HG03520 (cell line): Measurements from ENCODE around the gene BBOF1.

Experiments
- ATAC-seq: cut with Tn5 transposase; IDR thresholded peaks from one replicate; pipeline ENCODE4 v1.9.1; 2021; ENCODE audit warnings: mild to moderate bottlenecking, moderate library complexity; ENCODE audit not compliant: unreplicated experiment

The BBOF1 gene

DNA sequence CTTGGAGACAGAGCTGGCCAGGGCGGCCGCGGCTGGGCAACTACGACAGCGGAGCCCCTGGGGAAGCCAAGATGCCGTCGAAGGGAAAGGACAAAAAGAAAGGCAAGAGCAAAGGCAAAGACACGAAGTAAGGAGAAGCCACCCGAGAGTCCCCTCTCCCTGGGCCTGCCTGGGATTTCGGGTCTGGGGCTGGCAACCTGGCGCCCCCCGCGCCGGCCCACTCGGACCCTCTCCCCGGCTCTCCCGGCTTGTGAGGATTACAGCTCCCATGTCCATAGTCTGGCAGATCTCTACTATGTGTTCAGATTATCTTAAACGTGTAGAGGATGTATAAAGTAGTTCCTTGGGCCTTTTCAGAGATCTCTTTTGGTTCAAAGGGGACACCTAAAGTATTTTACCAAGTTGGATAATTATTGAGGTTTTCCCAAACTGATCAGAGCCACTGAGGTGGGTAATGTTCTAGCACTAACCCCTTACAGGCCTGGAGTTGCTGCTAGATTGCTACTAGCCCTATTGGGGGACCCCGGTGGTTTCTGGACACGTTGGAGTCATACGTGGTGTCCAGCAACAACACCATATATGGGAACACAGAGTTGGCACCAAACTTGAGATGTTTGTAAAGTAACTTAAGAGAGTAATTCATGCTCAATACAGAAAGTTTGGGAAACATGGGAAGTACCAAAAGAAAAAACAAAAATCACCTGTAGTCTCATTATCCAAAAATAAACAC lies 424 bp downstream of the BBOF1 start:
- ATAC-seq, result peak; percentile 15

- no peak for ATAC-seq
These were observed 3.2 kb downstream of the BBOF1 start for GRCh38 chr14:74022346-74022745.

DNA sequence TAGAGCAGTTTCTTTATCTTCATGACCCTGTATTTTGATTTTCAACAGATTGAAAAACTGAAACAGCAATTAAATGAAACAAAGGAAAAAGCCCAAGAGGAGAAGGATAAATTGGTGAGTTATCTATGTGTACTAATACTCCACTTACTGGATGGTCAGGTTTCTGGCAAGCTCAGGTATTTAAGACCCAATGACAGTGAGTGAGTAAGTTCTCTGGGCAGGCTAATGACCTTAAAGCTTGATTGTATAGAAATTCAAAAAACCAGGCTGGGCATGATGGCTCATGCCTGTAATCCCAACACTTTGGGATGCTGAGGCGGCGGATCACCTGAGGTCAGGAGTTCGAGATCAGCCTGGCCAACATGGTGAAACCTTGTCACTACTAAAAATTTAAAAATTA lies 10.0 kb downstream of the BBOF1 start:
- no peak for ATAC-seq

- ATAC-seq, result no peak
These were observed 15.4 kb downstream of the BBOF1 start for GRCh38 chr14:74034572-74034971.

DNA sequence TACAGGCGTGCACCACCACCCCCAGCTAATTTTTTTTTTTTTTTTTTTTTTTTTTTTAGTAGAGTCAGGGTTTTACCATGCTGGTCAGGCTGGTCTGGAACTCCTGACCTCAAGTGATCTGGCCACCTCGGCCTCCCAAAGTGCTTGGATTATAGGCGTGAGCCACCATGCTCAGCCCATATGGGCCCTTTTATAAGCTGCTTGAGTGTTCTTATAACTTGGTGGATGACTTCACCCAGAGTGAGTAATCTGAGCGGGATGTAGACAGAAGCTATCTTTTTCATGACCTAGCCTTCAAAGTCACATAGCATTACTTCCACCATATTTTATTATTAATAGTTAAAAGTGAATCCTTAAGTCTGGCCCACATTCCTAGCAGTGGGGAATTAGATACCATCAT lies 16.4 kb downstream of the BBOF1 start:
- ATAC-seq, result no peak

GRCh38 chr14:74038020-74038859 lies 19.1 kb downstream of the BBOF1 start:
- no peak for ATAC-seq

DNA sequence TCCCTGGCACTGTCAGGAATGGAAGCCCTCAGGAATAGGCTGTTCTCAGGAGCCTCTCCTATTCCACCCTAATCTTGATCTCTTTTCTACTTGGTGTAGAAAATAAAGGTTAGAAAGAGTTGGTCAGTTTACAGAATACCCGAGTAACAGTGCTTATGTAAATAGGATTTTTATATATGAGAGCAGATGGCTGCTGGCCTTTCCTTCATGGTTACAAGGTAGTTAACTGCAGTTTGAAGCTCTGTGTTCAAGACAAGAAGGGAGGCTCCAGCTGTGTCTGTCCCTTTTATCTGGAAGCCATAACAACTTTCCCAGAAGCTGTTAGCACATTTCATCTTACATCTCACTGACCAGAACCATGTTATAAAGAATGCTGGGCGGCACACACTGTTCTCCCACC lies 23.1 kb downstream of the BBOF1 start:
- no peak for ATAC-seq

GRCh38 chr14:74045522-74045921 lies 26.4 kb downstream of the BBOF1 start:
- no peak for ATAC-seq

DNA sequence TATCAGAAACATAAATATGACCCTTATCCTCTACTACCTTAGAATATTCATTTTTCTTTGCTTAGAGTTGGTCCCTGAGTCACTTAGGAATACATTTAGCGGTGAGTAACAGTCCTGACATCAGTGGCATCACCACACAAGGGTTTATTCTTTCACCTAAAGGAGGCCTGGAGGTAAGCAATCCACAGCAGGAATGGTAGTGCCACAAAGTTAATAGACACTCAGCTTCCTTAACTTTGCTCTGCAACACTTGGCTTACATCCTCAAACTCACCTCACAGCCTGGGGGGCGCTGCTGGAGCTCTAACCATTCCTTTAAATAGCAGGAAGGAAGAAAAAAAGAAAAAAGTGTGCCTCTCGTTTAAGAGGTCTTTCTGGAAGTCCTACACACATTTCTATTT lies 29.1 kb downstream of the BBOF1 start:
- ATAC-seq, result no peak

GRCh38 chr14:74049876-74050495 lies 30.8 kb downstream of the BBOF1 start:
- ATAC-seq, result no peak

DNA sequence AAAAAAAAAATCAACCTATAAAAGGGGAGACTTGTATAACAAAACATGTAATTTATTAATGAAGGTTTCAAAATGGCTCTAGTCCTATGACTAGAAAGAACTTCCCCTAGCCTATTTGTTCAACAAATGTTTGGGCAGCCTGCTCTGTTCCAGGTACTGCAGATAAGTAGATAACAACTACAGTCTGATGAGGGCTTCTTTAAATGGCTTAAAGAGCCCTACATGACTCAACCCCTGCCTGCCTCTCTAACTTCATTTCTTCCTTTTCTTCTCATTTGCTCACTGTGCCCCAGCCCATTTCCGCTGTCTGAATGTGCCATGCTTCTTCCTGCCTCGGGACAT lies 43.6 kb downstream of the BBOF1 start:
- ATAC-seq, result no peak

DNA sequence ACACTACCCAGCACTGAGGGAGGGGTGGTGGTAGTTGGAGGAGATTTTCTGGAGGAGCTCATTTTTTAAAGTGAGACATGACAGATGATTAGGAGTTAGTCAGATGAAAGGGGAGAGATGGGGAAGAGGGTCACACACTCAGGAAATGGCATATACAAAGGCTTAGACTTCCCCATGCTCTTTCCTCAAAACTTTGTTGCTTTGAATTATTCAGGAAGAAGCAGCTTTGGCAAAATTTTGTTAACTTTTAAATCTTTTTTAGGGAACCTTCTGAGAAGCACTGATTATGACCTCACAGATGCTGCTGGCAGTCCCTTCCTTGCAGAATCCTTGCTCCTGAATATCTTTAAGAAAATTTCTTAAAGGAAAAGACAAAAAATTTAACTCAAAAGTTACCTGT lies 45.3 kb downstream of the BBOF1 start:
- no peak for ATAC-seq

DNA sequence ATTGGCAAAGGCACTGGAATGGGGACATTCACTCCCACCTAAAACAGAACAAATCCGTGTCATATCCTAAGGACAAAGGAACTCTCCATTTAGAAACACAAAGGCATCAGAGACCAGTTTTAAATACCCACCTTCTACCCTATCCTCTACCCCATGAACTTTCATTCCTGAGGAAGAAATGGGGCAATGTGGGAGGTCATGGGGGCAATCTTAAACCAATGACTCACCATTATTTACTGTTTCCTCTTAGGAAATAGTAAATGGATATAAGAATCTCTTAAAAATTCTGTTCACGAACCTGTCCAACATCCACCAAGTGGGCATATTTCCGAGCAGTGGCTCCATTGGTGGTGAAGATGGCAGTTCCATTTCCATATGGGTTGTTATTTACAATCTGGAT lies 45.7 kb downstream of the BBOF1 start:
- no peak for ATAC-seq

DNA sequence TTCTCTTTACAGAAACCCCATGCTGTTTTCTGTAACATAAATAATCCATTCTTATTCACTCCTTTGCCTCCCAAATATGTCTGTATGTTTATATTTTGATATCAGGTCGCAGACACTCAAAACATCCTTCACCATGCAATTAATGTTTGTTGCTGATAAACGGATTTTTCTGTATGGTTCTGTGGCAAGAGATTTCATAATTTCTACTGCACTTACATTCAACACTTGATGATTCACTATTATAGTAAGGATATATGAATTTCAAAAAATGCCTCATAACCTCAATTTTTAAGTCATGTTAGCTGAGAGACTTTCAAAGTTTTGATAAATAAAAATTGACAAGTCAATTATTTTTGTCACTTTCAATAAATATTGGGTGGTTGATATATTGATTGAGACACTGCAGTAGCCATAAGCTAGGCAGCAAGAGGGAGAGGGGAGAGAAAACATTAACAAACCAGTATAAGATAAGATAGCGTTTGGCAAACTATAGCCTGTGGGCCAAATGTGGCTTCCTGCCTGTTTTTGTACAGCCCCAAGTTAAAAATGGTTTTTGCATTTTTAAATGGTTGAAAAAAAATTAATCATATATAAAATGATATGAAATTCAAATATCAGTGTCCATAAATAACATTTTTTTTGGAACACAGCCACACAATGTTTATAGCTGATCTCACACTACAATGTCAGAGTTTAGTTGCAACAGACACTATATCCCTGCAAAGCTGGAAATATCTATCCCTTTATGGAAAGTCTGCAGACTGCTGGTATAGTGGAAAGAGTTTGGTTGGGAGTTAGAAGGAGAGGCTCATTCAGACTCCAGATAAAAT lies 46.8 kb downstream of the BBOF1 start:
- no peak for ATAC-seq

DNA sequence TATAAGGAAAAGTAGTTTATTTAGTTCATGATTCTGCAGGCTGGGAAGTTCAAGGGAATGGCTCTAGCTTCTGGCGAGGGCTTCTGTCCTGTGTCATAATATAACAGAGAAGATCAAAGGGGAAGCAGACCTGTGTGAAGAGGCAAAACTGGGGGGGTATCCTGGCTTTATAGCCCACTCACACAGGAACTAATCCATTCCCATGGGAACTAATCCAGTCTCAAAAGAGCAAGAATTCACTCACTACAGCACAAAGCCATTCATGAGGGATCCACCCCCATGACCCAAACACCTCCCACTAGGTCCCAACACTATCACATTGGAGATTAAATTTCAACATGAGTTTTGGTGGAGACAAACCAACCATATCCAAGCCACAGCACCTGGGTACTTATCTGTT lies 58.3 kb downstream of the BBOF1 start:
- ATAC-seq, result no peak

- ATAC-seq, result no peak
These were observed 61.8 kb downstream of the BBOF1 start for GRCh38 chr14:74080820-74081460.

DNA sequence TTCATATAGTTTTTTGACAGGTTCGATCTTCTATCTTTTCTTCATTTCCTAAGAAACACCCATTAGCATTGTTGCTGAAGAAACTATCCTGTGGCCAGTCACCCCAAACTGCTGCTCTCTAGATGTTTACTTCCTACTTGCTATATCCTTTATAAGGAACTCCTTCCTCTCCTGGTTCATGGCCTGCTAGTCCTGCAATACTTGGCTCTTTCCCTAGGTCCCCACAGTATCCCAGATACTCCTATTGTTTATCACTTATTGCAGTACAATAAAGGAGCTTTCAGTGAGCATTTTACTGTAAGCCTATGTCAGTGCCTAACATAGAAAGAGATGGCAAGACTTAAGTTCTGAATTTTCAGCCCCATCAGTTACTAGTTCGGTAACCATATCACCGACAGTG lies 62.3 kb downstream of the BBOF1 start:
- ATAC-seq, result no peak

GRCh38 chr14:74083161-74083560 lies 64.0 kb downstream of the BBOF1 start:
- ATAC-seq, result no peak

- peak; percentile 7 for ATAC-seq
These were observed 64.7 kb downstream of the BBOF1 start for GRCh38 chr14:74083784-74084276.

- peak; percentile 89 for ATAC-seq
These were observed 65.3 kb downstream of the BBOF1 start, which contains the start of the genes ALDH6A1 and LIN52 for GRCh38 chr14:74084277-74085046. Gene ALDH6A1 (minus strand): TSS chr14:74084453. CDS start chr14:74084394, 59 bp downstream. Gene LIN52 (plus strand): TSS chr14:74084956. CDS start chr14:74084975, 19 bp downstream.
